CD4-positive, CD25-positive, alpha-beta regulatory T cell (primary cell): ENCODE results near the gene FCRL2. TPM values are rescaled to one million over a fixed set of nuclear protein-coding genes. Genes with fewer than 3 reads are reported as not detected.

ENCODE experiments used
- ATAC-seq, 2 donors: fragments of 150-1000 bp; cut with Tn5 transposase; one replicate each; pipeline ENCODE4 v1.10.0; 2021; ENCODE audit warnings: low read depth in 2 of 2, moderate number of reproducible peaks in 2 of 2, moderate library complexity in 1 of 2
- DNase-seq, 3 donors: peaks; one replicate each; pipeline versions ENCODE4 v3.0.0 to v3.0.0-alpha.2; 2012 to 2022; ENCODE audit warnings: mixed read lengths in 1 of 3
- H3K27ac ChIP-seq: one replicate; pipeline ENCODE4 v1.7.0; 2013; ENCODE audit warnings: mild to moderate bottlenecking, low read length; ENCODE audit not compliant: insufficient read depth, poor library complexity, severe bottlenecking
- H3K27me3 ChIP-seq: one replicate; pipeline ENCODE4 v1.7.0; 2013; ENCODE audit warnings: low read length; ENCODE audit not compliant: control insufficient read depth, insufficient read depth
- H3K36me3 ChIP-seq: one replicate; pipeline ENCODE4 v1.7.0; 2013; ENCODE audit warnings: mild to moderate bottlenecking, low read length, moderate library complexity; ENCODE audit not compliant: control insufficient read depth, insufficient read depth
- H3K4me1 ChIP-seq: 2 replicates; pipeline ENCODE4 v1.7.0; 2013; ENCODE audit warnings: mild to moderate bottlenecking, low read length; ENCODE audit not compliant: insufficient read depth, control insufficient read depth, poor library complexity, severe bottlenecking
- H3K4me3 ChIP-seq: one replicate; pipeline ENCODE4 v1.7.0; 2013; ENCODE audit warnings: low read depth, mild to moderate bottlenecking, low read length, moderate library complexity
- H3K9me3 ChIP-seq, 2 experiments: 1 replicate in 1 of 2; 2 replicates in 1 of 2; pipeline ENCODE4 v1.7.0; 2013; ENCODE audit warnings: low read length in 2 of 2, mild to moderate bottlenecking in 1 of 2, moderate library complexity in 1 of 2; ENCODE audit not compliant: control insufficient read depth in 2 of 2
- H3K27ac Mint-ChIP-seq, 3 donors: one replicate each; pipeline ENCODE4 v1.8.0; 2020 to 2022; ENCODE audit warnings: mild to moderate bottlenecking in 3 of 3, mixed read lengths in 3 of 3, moderate library complexity in 2 of 3
- H3K27me3 Mint-ChIP-seq: one replicate; pipeline ENCODE4 v1.8.0; 2022; ENCODE audit warnings: mild to moderate bottlenecking, mixed read lengths
- H3K36me3 Mint-ChIP-seq: one replicate; pipeline ENCODE4 v1.8.0; 2020; ENCODE audit warnings: mixed read lengths
- H3K4me1 Mint-ChIP-seq, 4 donors: one replicate each; pipeline ENCODE4 v1.8.0; 2020 to 2022; ENCODE audit warnings: mixed read lengths in 4 of 4, mild to moderate bottlenecking in 1 of 4
- H3K4me3 Mint-ChIP-seq, 4 donors: one replicate each; pipeline ENCODE4 v1.8.0; 2020 to 2022; ENCODE audit warnings: mild to moderate bottlenecking in 4 of 4, mixed read lengths in 4 of 4, moderate library complexity in 3 of 4
- H3K9me3 Mint-ChIP-seq, 7 donors: one replicate each; pipeline ENCODE4 v1.8.0; 2020 to 2022; ENCODE audit warnings: mixed read lengths in 7 of 7, mild to moderate bottlenecking in 3 of 7, moderate library complexity in 2 of 7
- polyA plus RNA-seq, 4 donors: library from polyadenylated mRNA; unstranded; fragments of 300-500 nt; fragmentation: Illumina TruSeq; gene quantifications; one replicate each; pipeline ENCODE4 v1.2.3, GENCODE V29; 2021
- total RNA-seq: library from RNA; stranded (reverse); gene quantifications from one replicate; pipeline ENCODE4 v1.2.3, GENCODE V29; 2022

The FCRL2 gene
- total and polyA plus RNA-seq, 5 donors from 2014 or later, result 0.09 to 0.17 (median 0.15) TPM; not detected in 2

DNA sequence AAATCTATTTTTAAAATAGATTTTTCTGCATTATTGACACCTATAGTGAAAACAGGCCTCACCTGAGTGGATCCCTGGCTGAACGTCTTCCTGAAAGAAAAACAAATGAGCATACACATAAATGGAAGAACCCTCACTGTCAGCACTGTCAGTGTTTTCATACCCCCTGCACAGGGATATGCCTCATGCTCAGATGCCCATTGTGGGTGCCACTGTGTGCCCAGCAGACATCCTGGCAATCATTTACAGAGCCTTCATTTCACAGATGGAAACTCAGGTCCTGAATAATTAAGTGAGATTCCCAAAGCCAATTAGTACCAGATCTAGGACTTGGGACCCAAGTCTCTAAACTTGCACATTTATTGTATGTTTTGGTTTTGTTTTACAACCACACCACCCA, 23.1 kb upstream of the FCRL2 start:
- no peaks in the 10 kb centered on the region for H3K9me3 ChIP-seq
- ATAC-seq (no peak), DNase-seq (no peak)
- H3K36me3 Mint-ChIP-seq, result no peaks in the 10 kb centered on the region
- H3K4me1 ChIP-seq, result no peaks in the 10 kb centered on the region
- H3K4me3 ChIP-seq, result no peak overlapping the region
- no peak overlapping the region for H3K4me3 Mint-ChIP-seq
- peaks cover 0 to 5% (median 0%) of the 10 kb centered on the region in 7 donors for H3K9me3 Mint-ChIP-seq
- H3K27ac Mint-ChIP-seq, result no peak overlapping the region
- no peaks in the 10 kb centered on the region for H3K4me1 Mint-ChIP-seq
- no peaks in the 10 kb centered on the region for H3K36me3 ChIP-seq
- H3K27ac ChIP-seq, result no peak overlapping the region
- H3K27me3 ChIP-seq, result no peaks in the 10 kb centered on the region
- H3K27me3 Mint-ChIP-seq, result peaks cover 5% of the 10 kb centered on the region

DNA sequence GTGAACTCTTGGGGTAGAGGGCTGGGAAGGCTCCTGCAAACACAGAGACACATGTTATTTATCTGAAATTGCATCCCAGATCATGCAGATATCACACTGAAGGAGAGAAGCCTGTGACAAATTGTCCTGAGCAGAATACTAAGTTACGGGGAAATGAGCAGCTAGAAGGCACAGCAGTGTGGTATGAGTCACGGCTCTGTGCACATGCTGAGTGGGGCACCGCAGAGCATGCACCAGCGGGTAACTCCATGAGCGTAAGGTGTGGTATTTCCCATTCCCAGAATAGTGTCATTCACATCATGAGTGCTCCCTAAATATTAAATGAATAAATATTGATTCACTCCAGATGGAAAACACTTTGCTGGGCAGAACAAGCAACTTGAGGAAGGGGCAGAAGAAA, 21.3 kb upstream of the FCRL2 start:
- Histone ChIP-seq H3K4me3 (no peak overlapping the region), H3K27ac (no peak overlapping the region)

DNA sequence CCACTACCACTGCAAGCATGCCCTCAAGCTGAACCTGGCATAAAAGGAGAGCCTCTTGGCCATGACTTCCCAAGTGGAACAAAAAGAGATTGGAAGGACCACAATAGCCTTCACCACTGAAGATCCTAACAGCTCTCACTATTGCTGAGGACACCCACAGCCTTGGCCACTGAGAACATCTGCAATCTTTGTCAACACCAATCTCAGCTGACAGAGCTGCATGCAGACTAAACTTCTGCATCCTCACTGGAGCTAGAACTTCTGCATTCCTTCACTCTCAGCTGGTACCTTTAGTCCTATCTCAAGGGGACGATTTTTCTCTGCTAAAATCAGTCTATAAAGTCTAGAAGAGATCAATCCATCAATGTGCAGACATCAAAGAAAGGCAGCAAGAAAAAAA, 8.3 kb upstream of the FCRL2 start:
- H3K4me3 Mint-ChIP-seq, result no peak overlapping the region
- H3K27ac Mint-ChIP-seq, result no peak overlapping the region
- no peak for ATAC-seq
- H3K9me3 ChIP-seq, result no peaks in the 10 kb centered on the region
- no peaks in the 10 kb centered on the region for H3K36me3 Mint-ChIP-seq
- no peak overlapping the region for H3K27ac ChIP-seq
- no peaks in the 10 kb centered on the region for H3K27me3 Mint-ChIP-seq
- peaks cover 7% of the 10 kb centered on the region for H3K4me1 ChIP-seq
- no peak for DNase-seq
- H3K27me3 ChIP-seq, result no peaks in the 10 kb centered on the region
- H3K4me1 Mint-ChIP-seq, result peaks cover 0 to 12% (median 10%) of the 10 kb centered on the region in 4 donors
- H3K9me3 Mint-ChIP-seq, result peaks cover 0 to 8% (median 2%) of the 10 kb centered on the region in 7 donors
- H3K36me3 ChIP-seq, result no peaks in the 10 kb centered on the region
- H3K4me3 ChIP-seq, result no peak overlapping the region

More for the DNA sequence above, 21.3 kb upstream of the FCRL2 start:
- H3K4me3 Mint-ChIP-seq, result no peak overlapping the region
- DNase-seq (no peak), ATAC-seq (no peak)
- peaks cover 0 to 10% (median 4%) of the 10 kb centered on the region in 7 donors for H3K9me3 Mint-ChIP-seq
- no peaks in the 10 kb centered on the region for H3K4me1 ChIP-seq
- no peaks in the 10 kb centered on the region for H3K27me3 Mint-ChIP-seq
- peaks cover 7% of the 10 kb centered on the region in 2 experiments for H3K9me3 ChIP-seq
- no peaks in the 10 kb centered on the region for H3K27me3 ChIP-seq
- H3K27ac Mint-ChIP-seq, result no peak overlapping the region
- H3K36me3 ChIP-seq, result no peaks in the 10 kb centered on the region
- no peaks in the 10 kb centered on the region for H3K4me1 Mint-ChIP-seq
- H3K36me3 Mint-ChIP-seq, result no peaks in the 10 kb centered on the region

DNA sequence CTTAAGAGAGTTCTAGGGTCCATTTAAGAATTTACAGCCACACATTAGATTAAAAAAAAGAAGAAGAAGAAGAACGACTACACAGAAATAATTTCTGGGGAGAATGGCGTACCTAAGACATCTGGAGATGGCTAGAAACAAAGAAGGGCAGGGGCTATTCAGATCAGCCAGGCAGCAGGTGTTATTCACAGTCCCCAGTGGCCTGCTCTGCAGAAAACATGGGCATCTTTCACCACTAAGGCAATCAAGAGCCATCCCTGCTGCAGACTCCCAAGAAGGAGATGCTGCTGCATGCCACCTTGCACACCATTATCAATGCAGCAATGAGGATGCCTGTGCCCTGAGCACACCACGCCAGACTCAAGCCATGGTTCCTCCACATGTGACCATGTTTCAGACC, 7.9 kb upstream of the FCRL2 start:
- Histone ChIP-seq H3K27ac (no peak overlapping the region), H3K27me3 (no peaks in the 10 kb centered on the region), H3K4me3 (no peak overlapping the region), H3K9me3 (no peaks in the 10 kb centered on the region), H3K36me3 (no peaks in the 10 kb centered on the region), H3K4me1 (peaks cover 7% of the 10 kb centered on the region)
- ATAC-seq (no peak), DNase-seq (no peak)
- H3K27me3 Mint-ChIP-seq, result no peaks in the 10 kb centered on the region
- no peak overlapping the region for H3K4me3 Mint-ChIP-seq
- peaks cover under 1 to 12% (median 11%) of the 10 kb centered on the region in 4 donors for H3K4me1 Mint-ChIP-seq
- H3K27ac Mint-ChIP-seq, result peak overlapping the region in 1 of 3 donors; percentile 16
- peaks cover 0 to 5% (median 2%) of the 10 kb centered on the region in 7 donors for H3K9me3 Mint-ChIP-seq
- H3K36me3 Mint-ChIP-seq, result no peaks in the 10 kb centered on the region

DNA sequence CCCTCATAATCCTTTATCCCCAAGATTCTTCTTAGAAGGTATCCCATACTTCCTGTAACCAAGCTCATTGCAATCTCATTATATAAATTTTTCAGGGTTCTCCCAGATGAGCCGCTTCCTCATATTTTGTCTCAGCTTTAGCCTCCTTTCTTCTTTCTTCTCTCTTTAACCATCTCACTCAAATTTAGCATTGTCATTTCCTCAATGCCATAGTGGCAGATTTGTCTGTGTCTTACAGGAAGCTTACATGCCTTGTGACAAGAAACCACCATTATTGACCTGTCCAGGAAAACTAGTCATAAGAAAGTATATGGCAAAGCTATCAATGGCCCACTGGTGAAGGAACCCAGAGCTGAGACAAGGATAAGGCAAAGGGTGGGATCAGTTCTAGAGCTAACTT, 6.0 kb upstream of the FCRL2 start:
- DNase-seq, result no peak
- no peaks in the 10 kb centered on the region for H3K9me3 ChIP-seq
- no peak for ATAC-seq
- peaks cover 5 to 17% (median 13%) of the 10 kb centered on the region in 4 donors for H3K4me1 Mint-ChIP-seq
- no peaks in the 10 kb centered on the region for H3K27me3 Mint-ChIP-seq
- H3K36me3 Mint-ChIP-seq, result no peaks in the 10 kb centered on the region
- no peak overlapping the region for H3K27ac Mint-ChIP-seq
- H3K4me3 Mint-ChIP-seq, result no peak overlapping the region
- H3K4me1 ChIP-seq, result peaks cover 7% of the 10 kb centered on the region
- no peak overlapping the region for H3K27ac ChIP-seq
- H3K27me3 ChIP-seq, result no peaks in the 10 kb centered on the region
- no peaks in the 10 kb centered on the region for H3K36me3 ChIP-seq
- H3K4me3 ChIP-seq, result no peak overlapping the region
- peaks cover 0 to 3% (median 2%) of the 10 kb centered on the region in 7 donors for H3K9me3 Mint-ChIP-seq

DNA sequence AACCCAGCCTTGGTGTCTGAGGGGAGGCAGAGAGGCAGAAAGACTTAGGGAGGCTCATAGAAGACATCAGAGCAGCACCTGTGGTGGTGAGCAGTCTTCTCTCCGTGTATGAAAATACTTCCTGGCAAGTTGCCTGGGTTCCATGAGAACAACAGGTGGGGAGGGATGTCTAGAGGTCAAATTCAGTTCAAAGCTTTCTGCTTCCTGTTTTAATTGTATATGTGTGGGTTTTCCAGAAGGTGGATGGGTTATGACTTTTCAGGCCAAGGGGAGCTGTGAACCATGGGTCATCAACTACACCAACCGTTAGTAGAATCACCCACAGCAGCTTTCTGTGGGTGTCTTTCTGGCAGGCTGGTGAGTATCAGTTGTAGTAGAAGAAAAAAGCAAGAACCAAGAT, 4.1 kb upstream of the FCRL2 start:
- H3K9me3 ChIP-seq, result no peaks in the 10 kb centered on the region
- peak overlapping the region in 2 of 3 donors; percentile 5 to 66 for H3K27ac Mint-ChIP-seq

DNA sequence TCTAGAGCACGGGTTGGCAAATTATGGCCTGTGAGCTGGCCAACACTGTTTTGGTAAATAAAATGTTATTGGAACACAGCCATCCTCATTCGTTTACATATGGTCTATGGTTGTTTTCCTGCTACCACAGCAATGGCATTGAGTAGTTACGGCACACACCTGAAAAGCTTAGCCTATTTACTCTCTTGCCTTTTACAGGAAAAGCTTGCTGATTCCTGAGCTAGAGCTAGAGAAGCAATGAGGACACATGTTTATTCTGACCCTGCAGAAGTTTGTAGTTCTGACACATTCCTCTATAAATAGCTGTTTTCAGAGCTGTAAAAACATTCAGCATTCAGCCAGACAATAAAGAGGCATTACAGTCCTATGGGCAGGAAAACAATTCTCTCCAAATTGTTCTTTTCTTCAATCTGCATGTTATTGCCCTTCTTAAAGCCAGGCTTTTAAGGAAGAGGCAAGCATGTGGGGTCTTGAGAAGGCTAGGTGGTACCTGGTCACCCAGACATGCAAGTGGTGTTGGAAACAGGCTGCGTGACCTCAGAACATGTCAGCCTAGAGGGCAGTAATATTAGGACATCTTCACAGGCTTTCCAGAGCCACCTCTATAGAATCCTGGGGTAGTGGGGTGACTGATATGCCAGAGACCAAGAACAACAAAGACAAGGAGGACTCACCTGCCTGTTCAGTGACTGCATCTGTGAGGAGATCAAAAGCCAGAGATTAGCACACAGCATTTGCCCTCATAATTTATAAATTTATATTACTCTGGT, 1.6 kb downstream of the FCRL2 start:
- no peaks in the 10 kb centered on the region for H3K27me3 ChIP-seq
- peaks cover 0 to 24% (median 13%) of the 10 kb centered on the region in 4 donors for H3K4me1 Mint-ChIP-seq
- DNase-seq (no peak), ATAC-seq (no peak)
- H3K4me3 Mint-ChIP-seq, result no peak overlapping the region
- no peaks in the 10 kb centered on the region for H3K36me3 ChIP-seq
- H3K9me3 ChIP-seq, result no peaks in the 10 kb centered on the region
- H3K4me3 ChIP-seq, result no peak overlapping the region
- H3K9me3 Mint-ChIP-seq, result peaks cover 0 to 1% (median 0%) of the 10 kb centered on the region in 7 donors
- H3K27ac Mint-ChIP-seq, result no peak overlapping the region
- no peaks in the 10 kb centered on the region for H3K27me3 Mint-ChIP-seq
- peaks cover 12% of the 10 kb centered on the region for H3K4me1 ChIP-seq
- no peaks in the 10 kb centered on the region for H3K36me3 Mint-ChIP-seq
- no peak overlapping the region for H3K27ac ChIP-seq

More for the DNA sequence above, 4.1 kb upstream of the FCRL2 start:
- H3K4me1 Mint-ChIP-seq, result peaks cover 5 to 17% (median 13%) of the 10 kb centered on the region in 4 donors
- Histone ChIP-seq H3K36me3 (no peaks in the 10 kb centered on the region), H3K27me3 (no peaks in the 10 kb centered on the region), H3K4me1 (peaks cover 7% of the 10 kb centered on the region), H3K27ac (no peak overlapping the region), H3K4me3 (no peak overlapping the region)
- H3K9me3 Mint-ChIP-seq, result peaks cover 0 to 3% (median 0%) of the 10 kb centered on the region in 7 donors
- H3K4me3 Mint-ChIP-seq, result peak overlapping the region in 1 of 4 donors; percentile 18
- no peak for ATAC-seq
- no peaks in the 10 kb centered on the region for H3K27me3 Mint-ChIP-seq
- DNase-seq, result peak in 1 of 3 donors; percentile 22
- no peaks in the 10 kb centered on the region for H3K36me3 Mint-ChIP-seq

DNA sequence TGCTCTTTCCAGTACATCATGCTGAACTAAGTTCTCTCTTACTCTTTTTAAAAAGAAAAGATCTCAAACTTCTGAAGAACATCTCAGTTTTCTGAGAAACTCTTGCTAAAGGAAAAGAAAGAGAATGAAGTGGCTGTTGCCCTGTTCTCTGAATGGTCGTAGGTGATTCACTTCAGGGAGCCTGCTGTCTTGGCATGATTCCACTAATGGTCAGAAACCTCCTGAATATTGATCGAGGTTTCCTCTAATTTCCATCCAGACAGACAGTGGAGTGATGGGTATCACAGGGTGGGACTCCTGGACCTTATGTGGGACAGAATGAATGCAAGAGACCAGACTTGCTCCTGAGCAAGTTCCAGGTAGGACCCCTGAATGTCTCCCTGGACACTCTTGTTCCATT, 2.5 kb downstream of the FCRL2 start:
- peaks cover 12% of the 10 kb centered on the region for H3K4me1 ChIP-seq

More for the DNA sequence above, 2.5 kb downstream of the FCRL2 start:
- Histone ChIP-seq H3K27me3 (no peaks in the 10 kb centered on the region), H3K36me3 (no peaks in the 10 kb centered on the region), H3K4me3 (peak overlapping the region; percentile 0), H3K27ac (peak overlapping the region; percentile 27), H3K9me3 (no peaks in the 10 kb centered on the region)
- Mint-ChIP-seq H3K4me3 (no peak overlapping the region), H3K27ac (no peak overlapping the region), H3K27me3 (no peaks in the 10 kb centered on the region), H3K4me1 (peaks cover 0 to 22% (median 9%) of the 10 kb centered on the region in 4 donors), H3K9me3 (peaks cover 0 to 1% (median 0%) of the 10 kb centered on the region in 7 donors), H3K36me3 (no peaks in the 10 kb centered on the region)
- ATAC-seq (no peak), DNase-seq (no peak)
